WERI-Rb-1 (cell line): ENCODE data around the gene CDC20B.

Experiments used
- DNase-seq: peaks from one replicate; pipeline ENCODE4 v3.0.0-alpha.2; 2020
- H3K27ac ChIP-seq: fragments of 250-450 bp; sonication (Bioruptor Pico); 2 replicates; pipeline ENCODE4 v1.5.1; 2020; ENCODE audit warnings: mild to moderate bottlenecking, moderate library complexity
- H3K27me3 ChIP-seq: fragments of 250-450 bp; sonication (Bioruptor Pico); 2 replicates; pipeline ENCODE4 v1.5.1; 2021; ENCODE audit warnings: mild to moderate bottlenecking, low read depth, moderate library complexity; ENCODE audit not compliant: insufficient read depth, severe bottlenecking
- H3K36me3 ChIP-seq: fragments of 250-450 bp; sonication (Bioruptor Pico); 2 replicates; pipeline ENCODE4 v1.5.1; 2020; ENCODE audit warnings: mild to moderate bottlenecking, moderate library complexity
- H3K4me3 ChIP-seq: 2 replicates; pipeline ENCODE4 v1.5.1; 2011; ENCODE audit warnings: low read depth, mild to moderate bottlenecking, control low read depth, low read length
- H3K9me3 ChIP-seq: fragments of 250-450 bp; sonication (Bioruptor Pico); 2 replicates; pipeline ENCODE4 v1.5.1; 2021; ENCODE audit warnings: mild to moderate bottlenecking, moderate library complexity; ENCODE audit not compliant: severe bottlenecking
- TF ChIP-seq, protein P1 (sequence below): IDR thresholded peaks from 2 replicates; pipeline ENCODE4 v1.5.1; 2011; ENCODE audit warnings: low read depth, mild to moderate bottlenecking, control low read depth, inconsistent platforms, low read length

Gene CDC20B

DNA sequence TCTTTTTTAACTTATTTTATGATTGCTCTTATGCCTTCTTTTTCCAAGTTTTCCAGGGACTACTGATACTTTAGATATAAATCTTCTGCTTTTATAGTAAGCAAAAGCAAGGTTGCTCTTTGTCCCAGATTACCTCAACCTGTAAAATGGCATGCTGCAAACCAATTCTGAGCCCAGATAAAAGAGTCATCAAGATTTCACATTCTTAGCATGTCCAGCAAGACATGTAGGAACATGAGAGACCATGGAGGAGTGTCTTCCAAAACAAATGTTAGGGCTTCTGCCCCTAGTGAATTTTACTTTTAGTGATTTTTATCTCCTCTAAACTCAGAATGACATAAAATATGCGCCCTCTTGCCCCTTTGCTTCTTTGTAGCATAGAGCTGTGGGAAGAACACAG lies 7.0 kb upstream of the CDC20B start:
- H3K27me3 ChIP-seq = no peaks in the 10 kb centered on the region
- H3K27ac ChIP-seq = no peak overlapping the region
- no peaks in the 10 kb centered on the region for H3K9me3 ChIP-seq
- DNase-seq = no peak
- no peak overlapping the region for H3K4me3 ChIP-seq
- H3K36me3 ChIP-seq = no peaks in the 10 kb centered on the region
- TF ChIP-seq, protein P1, sequence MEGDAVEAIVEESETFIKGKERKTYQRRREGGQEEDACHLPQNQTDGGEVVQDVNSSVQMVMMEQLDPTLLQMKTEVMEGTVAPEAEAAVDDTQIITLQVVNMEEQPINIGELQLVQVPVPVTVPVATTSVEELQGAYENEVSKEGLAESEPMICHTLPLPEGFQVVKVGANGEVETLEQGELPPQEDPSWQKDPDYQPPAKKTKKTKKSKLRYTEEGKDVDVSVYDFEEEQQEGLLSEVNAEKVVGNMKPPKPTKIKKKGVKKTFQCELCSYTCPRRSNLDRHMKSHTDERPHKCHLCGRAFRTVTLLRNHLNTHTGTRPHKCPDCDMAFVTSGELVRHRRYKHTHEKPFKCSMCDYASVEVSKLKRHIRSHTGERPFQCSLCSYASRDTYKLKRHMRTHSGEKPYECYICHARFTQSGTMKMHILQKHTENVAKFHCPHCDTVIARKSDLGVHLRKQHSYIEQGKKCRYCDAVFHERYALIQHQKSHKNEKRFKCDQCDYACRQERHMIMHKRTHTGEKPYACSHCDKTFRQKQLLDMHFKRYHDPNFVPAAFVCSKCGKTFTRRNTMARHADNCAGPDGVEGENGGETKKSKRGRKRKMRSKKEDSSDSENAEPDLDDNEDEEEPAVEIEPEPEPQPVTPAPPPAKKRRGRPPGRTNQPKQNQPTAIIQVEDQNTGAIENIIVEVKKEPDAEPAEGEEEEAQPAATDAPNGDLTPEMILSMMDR = no peak

DNA sequence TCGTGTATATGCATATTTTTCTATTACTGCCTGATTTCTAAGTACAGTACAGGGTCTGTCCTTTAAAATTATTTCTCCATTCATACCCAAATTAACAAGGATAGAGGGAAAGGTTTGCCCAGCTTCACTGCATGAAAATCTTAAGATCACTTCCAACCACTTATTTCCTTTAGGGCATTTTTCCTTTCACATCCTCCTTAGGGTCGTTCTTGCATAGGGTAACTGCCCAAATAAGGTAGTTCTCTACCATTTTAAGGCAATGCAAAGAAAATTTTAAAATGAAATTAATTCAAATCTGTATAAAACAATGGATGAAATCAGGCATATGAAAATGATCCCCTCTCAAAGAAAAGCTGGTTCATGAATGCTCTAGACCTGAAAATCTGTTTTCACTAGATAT lies 4.1 kb upstream of the CDC20B start:
- Histone ChIP-seq H3K9me3 (no peaks in the 10 kb centered on the region), H3K4me3 (no peak overlapping the region), H3K27me3 (no peaks in the 10 kb centered on the region), H3K27ac (no peak overlapping the region), H3K36me3 (no peaks in the 10 kb centered on the region)
- no peak for DNase-seq
- TF ChIP-seq, protein P1 = no peak

DNA sequence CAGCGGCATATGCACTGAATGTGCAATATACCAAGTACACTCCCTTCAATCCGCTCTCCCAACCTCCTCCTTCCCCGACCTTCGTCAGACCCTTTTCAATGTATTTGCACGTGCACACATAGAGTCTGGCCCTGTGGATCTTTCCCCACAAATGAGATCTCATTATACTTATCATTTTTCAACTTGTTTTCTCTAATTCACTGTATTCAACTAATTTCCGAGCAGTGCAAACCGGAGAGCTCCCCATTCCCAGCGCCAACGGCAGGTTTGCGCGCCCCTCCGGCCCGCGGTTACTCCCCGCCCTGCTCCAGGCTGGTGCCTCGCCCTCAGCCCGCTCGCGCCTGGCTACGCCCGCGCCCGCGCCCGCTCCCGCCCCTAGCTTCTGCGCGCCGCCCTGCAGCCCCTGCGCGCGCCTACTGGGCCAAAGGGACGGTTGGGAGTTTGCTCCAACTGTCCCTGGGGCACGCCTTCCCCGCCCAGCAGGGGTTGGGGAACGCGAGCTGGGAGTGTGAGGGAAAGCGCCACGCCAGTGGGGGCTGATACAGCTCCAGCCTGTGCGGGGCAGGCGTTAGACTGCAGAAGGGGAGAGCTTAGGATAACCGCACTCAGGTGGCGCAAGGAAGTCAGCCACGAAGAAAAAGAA lies 3.3 kb upstream of the CDC20B start:
- peak; percentile 90 for DNase-seq
- Histone ChIP-seq H3K27me3 (no peaks in the 10 kb centered on the region), H3K4me3 (peak overlapping the region; percentile 37), H3K9me3 (no peaks in the 10 kb centered on the region), H3K36me3 (no peaks in the 10 kb centered on the region), H3K27ac (no peak overlapping the region)
- TF ChIP-seq, protein P1 = no peak

DNA sequence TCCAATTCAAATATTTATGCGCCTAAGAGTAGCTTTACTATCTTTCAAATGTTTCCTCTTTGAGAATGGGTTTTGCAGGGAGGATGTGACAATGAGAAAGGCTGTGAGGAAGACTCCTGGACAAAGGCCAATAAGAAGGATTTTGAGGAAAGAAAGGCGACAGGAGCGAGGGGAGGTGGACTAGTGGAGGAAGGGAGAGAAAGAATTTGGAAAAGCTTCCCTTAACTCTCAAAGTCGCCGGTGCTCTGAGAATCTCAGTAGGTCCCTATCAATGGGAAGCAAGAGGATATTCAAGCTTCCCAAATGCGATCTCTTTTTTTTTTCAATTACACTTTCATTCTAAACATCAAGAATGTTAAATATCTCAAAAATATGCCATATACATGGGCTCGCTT lies 2.8 kb upstream of the CDC20B start:
- TF ChIP-seq, protein P1 = no peak
- H3K36me3 ChIP-seq = no peaks in the 10 kb centered on the region
- peak overlapping the region; percentile 37; the same call in 1 of the 2 replicates for H3K4me3 ChIP-seq
- no peak overlapping the region for H3K27ac ChIP-seq
- no peaks in the 10 kb centered on the region for H3K9me3 ChIP-seq
- no peaks in the 10 kb centered on the region for H3K27me3 ChIP-seq
- DNase-seq = no peak

DNA sequence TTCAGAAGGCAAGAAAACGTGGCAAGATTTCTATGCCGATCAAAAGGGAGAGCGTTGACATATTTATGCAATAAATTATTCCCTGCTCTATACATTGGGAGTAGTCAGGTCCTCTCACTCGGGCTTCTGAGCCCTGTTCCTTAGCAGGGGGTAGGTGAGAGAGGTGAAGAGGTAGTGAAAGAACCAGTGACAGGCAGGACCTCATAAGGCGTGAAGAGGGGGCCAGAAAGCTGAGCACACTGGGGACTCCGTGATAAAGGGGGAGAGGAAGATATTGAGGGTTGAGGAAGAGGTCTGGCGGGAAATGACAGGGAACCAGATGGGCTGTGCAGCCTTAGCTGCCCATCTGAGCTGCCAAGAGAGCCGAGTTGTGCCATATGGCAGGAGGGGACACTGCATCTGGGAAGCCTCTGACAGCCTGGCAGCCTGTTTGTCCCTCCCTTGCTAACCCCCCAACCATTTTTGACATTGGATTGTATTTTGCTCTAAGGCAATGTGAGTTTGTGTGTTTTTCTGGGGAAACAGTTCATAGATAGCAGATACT lies 782 bp upstream of the CDC20B start:
- Histone ChIP-seq H3K27ac (peak overlapping the region; percentile 82), H3K4me3 (peak overlapping the region; percentile 47), H3K9me3 (no peaks in the 10 kb centered on the region), H3K36me3 (no peaks in the 10 kb centered on the region), H3K27me3 (no peaks in the 10 kb centered on the region)
- TF ChIP-seq, protein P1 = no peak
- peak; percentile 63 for DNase-seq
